Fibroblast of pulmonary artery (primary cell): ENCODE data around the gene MRC2.

Source experiments
- DNase-seq: peaks from one replicate; pipeline ENCODE4 v3.0.0-alpha.2; 2010; ENCODE audit warnings: low read depth
- H3K4me3 ChIP-seq: replicated peaks from 2 replicates; pipeline ENCODE4 v1.5.1; 2011; ENCODE audit warnings: low read depth, mild to moderate bottlenecking, control low read depth, low read length, moderate library complexity
- TF ChIP-seq, protein P1 (sequence below): IDR thresholded peaks from 2 replicates; pipeline ENCODE4 v1.5.1; 2011; ENCODE audit warnings: mild to moderate bottlenecking, control low read depth, low read length, inconsistent platforms; ENCODE audit errors: missing control alignments

Gene MRC2

DNA sequence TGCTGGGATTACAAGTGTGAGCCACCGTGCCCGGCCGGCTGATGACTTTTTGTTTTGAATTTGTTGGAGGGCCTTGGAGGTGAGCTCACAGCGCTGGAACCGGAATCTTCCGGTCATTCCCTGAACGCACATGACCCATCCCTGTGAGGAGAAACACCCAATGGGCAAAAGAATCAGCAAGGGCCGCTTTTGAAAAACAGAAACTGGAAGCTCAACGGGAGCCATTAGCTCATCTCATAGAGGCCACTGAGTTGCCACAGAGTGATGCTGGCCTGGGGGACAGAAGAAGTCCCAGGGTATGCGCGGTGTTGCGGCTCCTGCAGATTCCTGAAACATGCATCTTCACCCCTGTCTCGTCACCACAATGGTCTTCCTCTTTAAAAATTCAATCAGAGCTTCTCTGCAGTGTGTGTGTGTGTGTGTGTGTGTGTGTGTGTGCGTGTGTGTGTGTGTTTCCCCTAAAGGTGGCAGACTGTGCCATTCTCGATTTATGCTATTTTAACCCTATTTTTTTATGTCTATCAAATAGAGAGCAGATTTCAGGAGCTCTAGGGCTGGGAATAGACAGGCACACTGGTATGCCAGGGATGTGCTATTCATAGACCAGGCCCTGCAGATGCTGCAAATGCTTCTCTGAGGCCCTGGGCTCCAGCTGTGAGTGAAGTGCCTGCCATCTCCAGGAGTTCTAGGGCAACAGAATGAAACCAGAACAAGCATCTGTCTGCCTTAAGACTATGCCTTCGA lies 112.3 kb downstream of the MRC2 start:
- H3K4me3 ChIP-seq, result no peak overlapping the region

DNA sequence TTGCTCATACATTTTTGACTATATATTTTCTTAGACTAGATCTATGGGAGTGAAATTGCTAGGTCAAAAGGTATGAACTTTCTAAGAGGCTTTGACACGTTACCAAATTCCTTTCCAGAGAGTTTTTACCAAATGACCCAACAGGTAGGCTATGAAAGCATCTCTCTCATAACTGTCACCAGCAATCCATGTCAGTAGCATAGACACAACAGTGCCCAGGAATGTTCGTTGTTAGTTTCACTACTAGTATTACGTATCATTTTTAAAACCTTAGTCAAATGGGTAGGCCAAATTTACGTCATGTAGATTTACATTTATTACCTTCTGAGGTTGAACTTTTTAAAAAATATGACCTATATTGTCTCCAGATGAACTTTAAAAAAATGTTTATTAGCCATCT lies 113.8 kb downstream of the MRC2 start:
- no peak overlapping the region for H3K4me3 ChIP-seq
- DNase-seq, result no peak
- TF ChIP-seq, protein P1, sequence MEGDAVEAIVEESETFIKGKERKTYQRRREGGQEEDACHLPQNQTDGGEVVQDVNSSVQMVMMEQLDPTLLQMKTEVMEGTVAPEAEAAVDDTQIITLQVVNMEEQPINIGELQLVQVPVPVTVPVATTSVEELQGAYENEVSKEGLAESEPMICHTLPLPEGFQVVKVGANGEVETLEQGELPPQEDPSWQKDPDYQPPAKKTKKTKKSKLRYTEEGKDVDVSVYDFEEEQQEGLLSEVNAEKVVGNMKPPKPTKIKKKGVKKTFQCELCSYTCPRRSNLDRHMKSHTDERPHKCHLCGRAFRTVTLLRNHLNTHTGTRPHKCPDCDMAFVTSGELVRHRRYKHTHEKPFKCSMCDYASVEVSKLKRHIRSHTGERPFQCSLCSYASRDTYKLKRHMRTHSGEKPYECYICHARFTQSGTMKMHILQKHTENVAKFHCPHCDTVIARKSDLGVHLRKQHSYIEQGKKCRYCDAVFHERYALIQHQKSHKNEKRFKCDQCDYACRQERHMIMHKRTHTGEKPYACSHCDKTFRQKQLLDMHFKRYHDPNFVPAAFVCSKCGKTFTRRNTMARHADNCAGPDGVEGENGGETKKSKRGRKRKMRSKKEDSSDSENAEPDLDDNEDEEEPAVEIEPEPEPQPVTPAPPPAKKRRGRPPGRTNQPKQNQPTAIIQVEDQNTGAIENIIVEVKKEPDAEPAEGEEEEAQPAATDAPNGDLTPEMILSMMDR, result no peak

More for the DNA sequence above, 112.3 kb downstream of the MRC2 start:
- TF ChIP-seq, protein P1, result no peak
- DNase-seq, result no peak
